Type B pancreatic cell (in vitro differentiated cells): ENCODE data around the gene THSD4. TPM values are rescaled to one million over a fixed set of nuclear protein-coding genes. Genes with fewer than 3 reads are reported as not detected.

ENCODE experiments used
- DNase-seq: peaks from one replicate; pipeline ENCODE4 v3.0.0; 2021; ENCODE audit warnings: mixed read lengths; ENCODE audit not compliant: unreplicated experiment; ENCODE audit errors: extremely low spot score
- H3K27ac Mint-ChIP-seq: 2 replicates; pipeline ENCODE4 v1.8.0; 2021; ENCODE audit warnings: mild to moderate bottlenecking, mixed read lengths
- H3K27me3 Mint-ChIP-seq: 2 replicates; pipeline ENCODE4 v1.8.0; 2021; ENCODE audit warnings: mixed read lengths
- H3K36me3 Mint-ChIP-seq: 2 replicates; pipeline ENCODE4 v1.8.0; 2021; ENCODE audit warnings: mixed read lengths
- H3K4me1 Mint-ChIP-seq: one replicate; pipeline ENCODE4 v1.8.0; 2021; ENCODE audit warnings: mixed read lengths; ENCODE audit not compliant: unreplicated experiment
- H3K4me3 Mint-ChIP-seq: 2 replicates; pipeline ENCODE4 v1.8.0; 2021; ENCODE audit warnings: mild to moderate bottlenecking, mixed read lengths
- H3K9me3 Mint-ChIP-seq: 2 replicates; pipeline ENCODE4 v1.8.0; 2021; ENCODE audit warnings: mixed read lengths
- total RNA-seq: library from RNA; stranded (reverse); gene quantifications from 2 replicates; pipeline ENCODE4 v1.2.1, GENCODE V29; 2021; ENCODE audit warnings: low replicate concordance
- TF ChIP-seq, protein P1 (sequence below): fragments of 200-600 bp; sonication (generic); conservative IDR thresholded peaks from 2 replicates; pipeline ENCODE4 v1.5.0; 2021; ENCODE audit warnings: antibody characterized with exemption, mild to moderate bottlenecking

THSD4 gene
- total RNA-seq, 1 donor from 2014 or later: 43.3 TPM

DNA sequence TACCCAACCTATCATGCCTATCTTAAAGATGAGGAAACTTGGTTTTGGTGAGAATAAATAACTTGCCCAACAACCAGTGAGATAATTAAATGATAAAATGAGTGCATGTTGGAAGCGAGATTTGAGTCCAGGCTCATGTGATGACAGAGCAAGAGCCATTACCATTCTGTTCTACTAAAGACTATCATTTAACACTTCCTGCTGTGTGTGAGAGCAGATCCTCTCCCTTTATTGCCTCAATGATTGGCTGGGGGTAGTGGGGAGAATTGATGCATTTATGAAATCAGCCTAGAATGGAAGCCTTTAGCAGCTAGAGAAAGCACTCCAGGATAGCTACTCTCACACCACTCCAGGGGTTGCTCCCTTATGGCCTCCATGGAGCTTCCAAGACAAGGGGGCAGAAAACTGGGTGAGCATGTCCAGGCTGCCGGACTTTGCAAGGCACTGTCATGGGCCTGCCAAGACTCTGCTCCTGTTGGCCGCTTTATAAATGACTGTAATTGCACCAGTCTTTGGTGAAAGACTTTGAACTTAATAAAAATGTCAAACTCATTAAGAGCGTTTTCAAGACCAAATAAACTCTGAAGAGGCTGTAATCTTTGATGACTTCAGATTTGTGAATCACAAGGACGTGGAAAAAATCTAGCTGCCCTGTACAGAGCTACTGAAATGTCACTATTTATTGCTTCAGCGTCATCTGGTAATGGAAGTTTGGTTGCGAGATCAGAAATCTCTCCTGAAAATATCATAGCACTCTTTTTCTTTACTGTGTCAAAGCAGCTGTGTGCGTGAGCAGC is 486.0 kb downstream of the THSD4 start:
- peaks cover 21% of the 10 kb centered on the region for H3K36me3 Mint-ChIP-seq
- peaks cover 6% of the 10 kb centered on the region for H3K9me3 Mint-ChIP-seq
- peaks cover 34% of the 10 kb centered on the region for H3K4me1 Mint-ChIP-seq
- H3K27ac Mint-ChIP-seq: peak overlapping the region; percentile 38
- TF ChIP-seq, protein P1, sequence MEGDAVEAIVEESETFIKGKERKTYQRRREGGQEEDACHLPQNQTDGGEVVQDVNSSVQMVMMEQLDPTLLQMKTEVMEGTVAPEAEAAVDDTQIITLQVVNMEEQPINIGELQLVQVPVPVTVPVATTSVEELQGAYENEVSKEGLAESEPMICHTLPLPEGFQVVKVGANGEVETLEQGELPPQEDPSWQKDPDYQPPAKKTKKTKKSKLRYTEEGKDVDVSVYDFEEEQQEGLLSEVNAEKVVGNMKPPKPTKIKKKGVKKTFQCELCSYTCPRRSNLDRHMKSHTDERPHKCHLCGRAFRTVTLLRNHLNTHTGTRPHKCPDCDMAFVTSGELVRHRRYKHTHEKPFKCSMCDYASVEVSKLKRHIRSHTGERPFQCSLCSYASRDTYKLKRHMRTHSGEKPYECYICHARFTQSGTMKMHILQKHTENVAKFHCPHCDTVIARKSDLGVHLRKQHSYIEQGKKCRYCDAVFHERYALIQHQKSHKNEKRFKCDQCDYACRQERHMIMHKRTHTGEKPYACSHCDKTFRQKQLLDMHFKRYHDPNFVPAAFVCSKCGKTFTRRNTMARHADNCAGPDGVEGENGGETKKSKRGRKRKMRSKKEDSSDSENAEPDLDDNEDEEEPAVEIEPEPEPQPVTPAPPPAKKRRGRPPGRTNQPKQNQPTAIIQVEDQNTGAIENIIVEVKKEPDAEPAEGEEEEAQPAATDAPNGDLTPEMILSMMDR: no peak
- H3K27me3 Mint-ChIP-seq: no peaks in the 10 kb centered on the region
- no peak for DNase-seq
- H3K4me3 Mint-ChIP-seq: no peak overlapping the region

DNA sequence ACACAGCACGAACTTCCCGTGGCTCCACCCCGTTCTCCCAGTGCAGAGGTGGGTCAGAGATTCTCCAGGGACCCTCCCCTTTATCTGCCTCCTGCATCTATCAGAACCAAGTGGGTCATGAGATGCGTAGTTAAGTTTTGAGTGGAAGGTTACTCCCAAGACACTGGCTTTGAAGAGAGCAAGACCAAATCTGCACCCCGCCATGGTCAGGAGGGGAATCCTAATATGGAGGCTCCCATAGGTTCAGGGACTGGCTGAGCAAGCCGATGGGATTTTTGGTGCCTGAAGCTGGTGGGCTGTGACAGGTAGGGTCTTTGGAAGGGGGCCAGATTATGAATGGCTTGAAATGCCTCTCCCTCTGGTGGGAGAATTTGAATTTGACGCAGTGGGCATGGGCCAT is 488.1 kb downstream of the THSD4 start:
- peaks cover 6% of the 10 kb centered on the region for H3K9me3 Mint-ChIP-seq
- no peak overlapping the region for H3K4me3 Mint-ChIP-seq
- H3K36me3 Mint-ChIP-seq: peaks cover 21% of the 10 kb centered on the region
- TF ChIP-seq, protein P1: no peak
- DNase-seq: no peak
- no peaks in the 10 kb centered on the region for H3K27me3 Mint-ChIP-seq
- H3K4me1 Mint-ChIP-seq: peaks cover 25% of the 10 kb centered on the region
- no peak overlapping the region for H3K27ac Mint-ChIP-seq

DNA sequence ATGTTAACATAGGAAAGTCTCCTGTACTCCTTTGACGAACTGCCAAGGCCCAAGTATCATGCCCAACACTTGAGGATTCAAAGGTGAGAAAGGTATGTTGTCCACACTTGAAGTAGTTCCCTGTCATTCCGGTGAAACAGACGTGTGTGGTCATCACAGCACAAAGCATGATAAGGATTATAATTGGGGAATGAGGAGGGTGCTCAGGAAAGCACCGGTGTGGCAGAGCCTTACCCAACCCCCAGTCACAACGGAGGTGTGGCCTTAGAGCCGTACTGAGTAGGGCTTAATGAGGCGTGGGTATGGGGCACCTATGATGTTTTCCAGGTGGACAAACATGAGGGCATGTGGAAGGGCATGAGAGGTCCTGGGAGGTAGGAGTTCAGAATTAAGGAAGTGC is 492.1 kb downstream of the THSD4 start:
- DNase-seq: no peak
- H3K4me1 Mint-ChIP-seq: peaks cover 24% of the 10 kb centered on the region
- TF ChIP-seq, protein P1: no peak
- no peak overlapping the region for H3K27ac Mint-ChIP-seq
- H3K4me3 Mint-ChIP-seq: no peak overlapping the region
- no peaks in the 10 kb centered on the region for H3K27me3 Mint-ChIP-seq
- H3K9me3 Mint-ChIP-seq: peaks cover 6% of the 10 kb centered on the region
- H3K36me3 Mint-ChIP-seq: peaks cover 21% of the 10 kb centered on the region

DNA sequence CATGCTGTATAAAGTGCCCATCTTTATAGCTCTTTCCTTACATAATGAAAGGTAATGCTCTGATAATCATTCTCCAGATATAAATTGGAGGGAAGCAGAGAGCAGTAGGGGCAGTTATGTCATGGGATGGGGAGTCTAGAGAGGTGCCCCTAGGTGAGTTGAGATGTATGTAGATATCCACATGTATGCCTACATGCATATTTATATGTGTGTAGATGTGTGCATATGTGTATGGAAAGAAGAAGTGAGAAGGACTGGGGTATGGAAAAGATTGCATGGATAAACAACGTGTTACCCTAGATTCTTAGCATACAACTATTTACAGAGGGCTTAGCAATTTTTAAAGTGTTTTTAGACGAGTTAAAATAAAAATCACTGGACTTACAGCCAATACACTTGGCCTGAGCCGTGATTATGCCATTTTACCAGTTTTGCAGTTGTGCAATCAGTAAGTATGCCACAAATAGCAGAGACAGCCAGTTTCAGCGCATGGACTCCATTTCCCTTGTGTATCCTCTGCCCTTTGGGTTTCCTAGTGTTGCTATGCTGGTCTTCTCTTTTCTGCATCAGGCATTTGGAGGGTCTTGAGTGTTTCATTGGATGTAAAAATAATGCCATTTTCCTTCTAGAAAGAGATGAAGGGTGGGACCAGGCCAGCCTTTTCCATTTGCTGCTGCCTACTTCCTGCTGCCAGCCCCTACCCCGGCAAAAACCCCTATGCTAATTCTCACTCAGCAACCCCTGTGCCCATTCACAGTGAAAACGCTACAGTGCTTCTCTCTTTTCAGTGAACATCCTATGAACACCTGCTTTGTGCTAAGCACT is 495.7 kb downstream of the THSD4 start:
- Mint-ChIP-seq H3K9me3 (no peaks in the 10 kb centered on the region), H3K4me1 (peaks cover 30% of the 10 kb centered on the region), H3K4me3 (no peak overlapping the region), H3K27ac (no peak overlapping the region), H3K27me3 (no peaks in the 10 kb centered on the region), H3K36me3 (no peaks in the 10 kb centered on the region)
- TF ChIP-seq, protein P1: no peak
- no peak for DNase-seq

DNA sequence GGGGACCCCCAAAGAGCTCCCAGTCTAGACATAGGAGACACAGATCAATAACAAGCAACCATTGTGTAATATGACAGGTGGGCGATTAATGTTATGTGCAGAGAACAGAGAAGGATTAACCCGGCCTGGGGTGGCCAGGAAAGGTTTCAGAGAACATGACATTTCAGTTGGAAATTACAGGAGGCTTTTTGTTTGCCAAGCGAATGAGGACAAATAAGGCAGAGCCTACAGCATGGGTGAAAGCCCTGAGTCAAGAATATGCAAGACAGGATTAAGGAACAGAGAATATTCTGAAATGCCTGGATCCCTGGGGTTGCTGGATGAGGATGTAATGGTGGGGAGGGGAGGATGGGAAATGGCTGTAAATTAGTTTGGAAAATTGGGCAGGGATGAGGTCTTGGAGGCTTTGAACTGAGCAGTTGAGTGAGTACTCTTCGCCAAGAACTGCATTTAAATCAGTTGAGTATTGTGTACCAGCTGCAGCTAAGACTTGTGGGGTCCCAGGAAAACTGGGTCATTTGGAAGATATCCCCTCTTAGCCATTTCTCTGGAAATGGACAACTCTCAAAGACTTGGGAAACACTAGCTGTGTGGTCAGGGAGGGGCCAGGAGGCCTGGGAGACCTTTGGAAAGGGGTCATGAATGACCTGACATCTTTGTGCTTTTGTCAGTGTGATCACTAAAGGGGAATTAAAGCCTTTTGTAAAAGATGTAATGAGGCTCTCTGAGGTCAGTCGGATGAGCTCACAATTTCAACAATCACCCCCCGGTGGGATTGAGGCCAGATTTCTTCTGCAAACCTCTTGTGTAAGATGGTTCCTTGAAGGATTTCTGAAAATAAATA is 496.5 kb downstream of the THSD4 start:
- H3K4me1 Mint-ChIP-seq: peaks cover 30% of the 10 kb centered on the region
- H3K4me3 Mint-ChIP-seq: no peak overlapping the region
- no peak overlapping the region for H3K27ac Mint-ChIP-seq

More for the DNA sequence above, 496.5 kb downstream of the THSD4 start:
- Mint-ChIP-seq H3K36me3 (no peaks in the 10 kb centered on the region), H3K27me3 (no peaks in the 10 kb centered on the region), H3K9me3 (no peaks in the 10 kb centered on the region)
- TF ChIP-seq, protein P1: no peak
- DNase-seq: no peak
